Pancreas (tissue), 10 donors: ENCODE measurements around the gene MRPL3. TPM values are rescaled to one million over a fixed set of nuclear protein-coding genes. Genes with fewer than 3 reads are reported as not detected.

Experiments used
- ATAC-seq, 4 donors: fragments of 200-7000 bp; cut with Tn5 transposase; one replicate each; pipeline versions ENCODE4 v1.8.0 to v1.9.1; 2020; ENCODE audit warnings: mild to moderate bottlenecking in 4 of 4, moderate library complexity in 4 of 4
- DNase-seq, 6 donors: peaks; one replicate each; pipeline ENCODE4 v3.0.0-alpha.2; 2020
- FAIRE-seq: peaks from 2 replicates; lab custom pipeline; 2012; peaks lifted over from hg19 to GRCh38; lab: Jason Lieb, UNC
- H3K27ac ChIP-seq, 4 donors: fragments of 200-600 bp; sonication (generic); 1 replicate in 3 of 4; 2 replicates in 1 of 4; pipeline versions ENCODE4 v1.5.0 to v1.8.0; 2020
- H3K27me3 ChIP-seq, 4 donors: fragments of 200-600 bp; one replicate each; pipeline ENCODE4 v1.8.0; 2021
- H3K36me3 ChIP-seq, 3 donors: fragments of 200-600 bp; sonication (generic) in 1 of 3; one replicate each; pipeline versions ENCODE4 v1.5.0 to v1.8.0; 2020 to 2021
- H3K4me1 ChIP-seq, 3 donors: fragments of 200-600 bp; one replicate each; pipeline ENCODE4 v1.8.0; 2021
- H3K4me3 ChIP-seq, 4 donors: fragments of 200-600 bp; sonication (generic) in 2 of 4; one replicate each; pipeline versions ENCODE4 v1.5.0 to v1.8.0; 2020 to 2021
- H3K9me3 ChIP-seq, 4 donors: fragments of 200-600 bp; one replicate each; pipeline ENCODE4 v1.8.0; 2021
- WGBS, 2 donors: extraction: QIAGEN DNeasy Blood & Tissue Kit; methylation state at CpG; one replicate each; pipeline ENCODE4 v1.1.7; 2013; 5-methylcytosine and 5-hydroxymethylcytosine counted together
- intact Hi-C, 3 donors: fragments of 100-400 bp; cut with DNase I; formaldehyde crosslinking; loops; one replicate each; pipeline versions ENCODE4 v1.11.1 to v1.14.2; 2022
- polyA plus RNA-seq, 2 donors: library from polyadenylated mRNA; stranded (reverse); fragments of 200-250 nt; gene quantifications; one replicate each; pipeline ENCODE4 v1.2.3, GENCODE V29; 2013
- total RNA-seq, 6 donors: library from RNA; stranded (reverse); fragmentation: NEBNext Ultra II Directional in 4 of 6; extraction: Animal tissue kit (Norgen Biotek cat#: 25700) in 4 of 6; gene quantifications; one replicate each; pipeline versions ENCODE4 v1.2.1 to v1.2.4, GENCODE V29; 2021 to 2023
- TF ChIP-seq, protein P1 (sequence below), 4 donors: fragments of 200-600 bp; sonication (generic) in 3 of 4; IDR thresholded peaks; one replicate each; pipeline versions ENCODE4 v1.5.0 to v1.8.0; 2021; ENCODE audit warnings: antibody characterized with exemption in 4 of 4
- donor health status: healthy with polysubstance abuse.
- donor health status: DM: no; HTN: no; CAD: no; lungs with moderate emphysema.
- donor health status: DM: no; HTN: no; CAD: no.
- donor health status: control.
- donor health status: control.
- donor health status: Bipolar disorder and iron deficiency.
- donor health status: DM: yes; HTN: yes; CAD: no.
- donor health status: DM: no; HTN: no; CAD: no.
- donor health status: DM: no; HTN: no; CAD: no.
- donor health status: DM: yes; HTN: yes; CAD: no.

Gene MRPL3
- total and polyA plus RNA-seq, 8 donors: 23.5 to 45.4 (median 36.7) TPM

DNA sequence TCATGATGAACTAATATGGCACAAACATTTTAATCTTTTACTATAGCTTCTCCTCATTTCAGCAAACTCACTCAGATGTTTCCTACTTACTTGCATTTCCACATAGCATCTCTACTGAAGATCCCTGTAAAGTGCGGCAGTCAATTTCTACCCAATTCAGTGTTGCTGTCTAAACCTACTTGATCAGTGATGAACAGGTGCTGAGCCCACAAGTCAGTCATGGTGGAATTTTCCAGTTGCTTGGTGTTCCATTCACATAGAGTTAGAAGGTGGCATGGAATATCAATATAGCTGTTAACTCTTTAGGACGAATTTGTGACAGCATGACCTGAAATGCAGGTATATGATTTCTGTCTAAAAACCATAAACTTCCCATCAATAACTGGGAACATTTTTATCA, 22.7 kb downstream of the MRPL3 start:
- 93 to 94% methylated on average over 2 of the region's 2 CpGs for WGBS, 2 donors
- no peak for ATAC-seq
- Histone ChIP-seq H3K9me3 (no peaks in the 10 kb centered on the region), H3K4me1 (no peaks in the 10 kb centered on the region), H3K27me3 (no peaks in the 10 kb centered on the region), H3K4me3 (no peak overlapping the region), H3K27ac (no peak overlapping the region), H3K36me3 (peaks cover 0 to 9% (median 0%) of the 10 kb centered on the region in 3 donors)
- FAIRE-seq: no peak
- intact Hi-C loops: no loop called here
- TF ChIP-seq, protein P1, sequence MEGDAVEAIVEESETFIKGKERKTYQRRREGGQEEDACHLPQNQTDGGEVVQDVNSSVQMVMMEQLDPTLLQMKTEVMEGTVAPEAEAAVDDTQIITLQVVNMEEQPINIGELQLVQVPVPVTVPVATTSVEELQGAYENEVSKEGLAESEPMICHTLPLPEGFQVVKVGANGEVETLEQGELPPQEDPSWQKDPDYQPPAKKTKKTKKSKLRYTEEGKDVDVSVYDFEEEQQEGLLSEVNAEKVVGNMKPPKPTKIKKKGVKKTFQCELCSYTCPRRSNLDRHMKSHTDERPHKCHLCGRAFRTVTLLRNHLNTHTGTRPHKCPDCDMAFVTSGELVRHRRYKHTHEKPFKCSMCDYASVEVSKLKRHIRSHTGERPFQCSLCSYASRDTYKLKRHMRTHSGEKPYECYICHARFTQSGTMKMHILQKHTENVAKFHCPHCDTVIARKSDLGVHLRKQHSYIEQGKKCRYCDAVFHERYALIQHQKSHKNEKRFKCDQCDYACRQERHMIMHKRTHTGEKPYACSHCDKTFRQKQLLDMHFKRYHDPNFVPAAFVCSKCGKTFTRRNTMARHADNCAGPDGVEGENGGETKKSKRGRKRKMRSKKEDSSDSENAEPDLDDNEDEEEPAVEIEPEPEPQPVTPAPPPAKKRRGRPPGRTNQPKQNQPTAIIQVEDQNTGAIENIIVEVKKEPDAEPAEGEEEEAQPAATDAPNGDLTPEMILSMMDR (IDR thresholded peaks at IDR 0.05): no peak
- no peak for DNase-seq

DNA sequence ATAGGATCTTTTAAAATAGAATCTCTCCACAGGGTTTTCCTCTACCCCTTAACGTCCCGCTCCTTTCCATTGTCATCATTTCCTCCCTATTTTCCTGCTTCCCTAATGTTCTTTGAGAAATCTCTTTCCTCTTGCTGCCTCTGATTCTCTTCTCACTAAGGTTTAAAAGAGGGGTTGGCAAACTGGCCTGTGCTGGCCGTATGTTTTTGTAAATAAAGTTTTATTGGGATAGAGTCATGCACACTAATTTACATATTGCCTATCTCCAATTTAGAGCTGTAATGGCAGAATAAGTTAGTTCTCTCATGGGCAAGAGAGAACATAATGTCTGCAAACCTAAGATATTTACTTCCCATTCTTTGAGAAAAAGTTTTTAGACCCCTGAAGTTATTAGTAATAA, 25.0 kb downstream of the MRPL3 start:
- Histone ChIP-seq H3K27ac (no peak overlapping the region), H3K36me3 (no peaks in the 10 kb centered on the region), H3K9me3 (no peaks in the 10 kb centered on the region), H3K27me3 (no peaks in the 10 kb centered on the region), H3K4me1 (no peaks in the 10 kb centered on the region), H3K4me3 (no peak overlapping the region)
- ATAC-seq: no peak
- TF ChIP-seq, protein P1 (IDR thresholded peaks at IDR 0.05): no peak
- no peak for FAIRE-seq
- no peak for DNase-seq
- intact Hi-C loops: no loop called here
- WGBS, 2 donors: 87 to 88% methylated on average over 3 of the region's 3 CpGs

DNA sequence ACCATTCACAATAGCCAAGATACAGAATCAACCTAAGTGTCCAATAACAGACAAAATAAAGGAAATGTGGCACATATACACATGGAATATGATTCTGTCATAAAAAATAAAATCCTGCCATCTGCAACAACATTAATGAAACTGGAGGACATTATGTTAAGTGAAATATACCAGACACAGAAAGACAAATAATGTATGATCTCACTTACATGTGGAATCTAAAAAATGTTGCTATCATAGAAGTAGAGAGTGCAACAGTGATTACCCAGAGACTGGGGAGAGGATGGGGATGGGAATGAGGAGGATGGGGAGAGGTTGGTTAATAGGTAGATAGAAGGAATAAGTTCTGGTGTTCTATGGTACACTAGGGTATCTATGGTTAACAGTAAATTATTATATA, 28.7 kb downstream of the MRPL3 start:
- no peak for ATAC-seq
- Histone ChIP-seq H3K4me3 (no peak overlapping the region), H3K9me3 (no peaks in the 10 kb centered on the region), H3K36me3 (peaks cover 0 to 13% (median 0%) of the 10 kb centered on the region in 3 donors), H3K27me3 (no peaks in the 10 kb centered on the region), H3K27ac (no peak overlapping the region), H3K4me1 (no peaks in the 10 kb centered on the region)
- intact Hi-C loops: no loop called here
- DNase-seq: no peak
- FAIRE-seq: no peak
- TF ChIP-seq, protein P1 (IDR thresholded peaks at IDR 0.05): no peak

DNA sequence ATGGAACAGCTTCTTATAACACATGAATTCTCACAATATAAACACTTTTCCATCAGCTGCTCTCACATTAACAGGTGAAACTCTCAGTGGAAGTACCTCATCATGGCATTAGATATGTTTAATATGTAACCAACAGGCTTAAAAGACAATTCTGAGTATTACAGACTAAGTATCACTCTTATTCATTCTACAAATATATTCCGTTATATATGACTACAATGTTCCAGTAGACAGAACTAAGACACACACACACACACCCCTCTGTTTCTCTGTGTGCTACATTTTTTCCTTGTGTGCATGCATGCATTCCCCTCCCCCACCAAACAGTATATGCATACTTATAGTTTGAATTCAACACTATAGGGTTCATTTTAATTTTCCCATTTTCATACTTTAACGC, 32.4 kb downstream of the MRPL3 start:
- no peak overlapping the region for H3K27ac ChIP-seq
- H3K27me3 ChIP-seq: no peaks in the 10 kb centered on the region
- ATAC-seq (no peak), DNase-seq (no peak), FAIRE-seq (no peak)
- H3K9me3 ChIP-seq: no peaks in the 10 kb centered on the region
- 94 to 96% methylated on average over 2 of the region's 2 CpGs for WGBS, 2 donors
- intact Hi-C loops: no loop called here
- no peaks in the 10 kb centered on the region for H3K4me1 ChIP-seq
- TF ChIP-seq, protein P1 (IDR thresholded peaks at IDR 0.05): no peak
- H3K4me3 ChIP-seq: no peak overlapping the region
- H3K36me3 ChIP-seq: peaks cover 0 to 26% (median 0%) of the 10 kb centered on the region in 3 donors

- FAIRE-seq (no peak), DNase-seq (no peak), ATAC-seq (no peak)
- Histone ChIP-seq H3K27ac (no peak overlapping the region), H3K9me3 (no peaks in the 10 kb centered on the region), H3K36me3 (peaks cover 0 to 5% (median 0%) of the 10 kb centered on the region in 3 donors), H3K4me3 (no peak overlapping the region), H3K4me1 (no peaks in the 10 kb centered on the region), H3K27me3 (no peaks in the 10 kb centered on the region)
- TF ChIP-seq, protein P1 (IDR thresholded peaks at IDR 0.05): no peak
- intact Hi-C loops: no loop called here
- 80 to 88% methylated on average over 3 of the region's 3 CpGs for WGBS, 2 donors
These were observed 44.1 kb downstream of the MRPL3 start for GRCh38 chr3:131458653-131459052.
